H9 (cell line): ENCODE data around the gene FAM163B. TPM values are rescaled to one million over a fixed set of nuclear protein-coding genes. Genes with fewer than 3 reads are reported as not detected.

Experiments
- DNase-seq: peaks from one replicate; pipeline ENCODE4 v3.0.0-alpha.2; 2017
- H2AFZ ChIP-seq: one replicate; pipeline ENCODE4 v1.6.1; 2013; ENCODE audit warnings: mild to moderate bottlenecking, low read length, control low read depth, moderate library complexity
- H2AK5ac ChIP-seq: 2 replicates; pipeline ENCODE4 v1.6.1; 2013; ENCODE audit warnings: low read length, control low read depth, mixed read lengths; ENCODE audit not compliant: insufficient read length
- H2BK120ac ChIP-seq: one replicate; pipeline ENCODE4 v1.6.1; 2013; ENCODE audit warnings: low read depth, mild to moderate bottlenecking, low read length, control low read depth, inconsistent platforms; ENCODE audit not compliant: poor library complexity, severe bottlenecking
- H2BK12ac ChIP-seq: 2 replicates; pipeline ENCODE4 v1.6.1; 2013; ENCODE audit warnings: low read length, control low read depth, mixed read lengths, low read depth; ENCODE audit not compliant: insufficient read length
- H2BK15ac ChIP-seq: 2 replicates; pipeline ENCODE4 v1.6.1; 2013; ENCODE audit warnings: low read depth, low read length, control low read depth
- H2BK20ac ChIP-seq: one replicate; pipeline ENCODE4 v1.6.1; 2013; ENCODE audit warnings: low read depth, mild to moderate bottlenecking, low read length, control low read depth, inconsistent platforms; ENCODE audit not compliant: poor library complexity, severe bottlenecking
- H2BK5ac ChIP-seq: 2 replicates; pipeline ENCODE4 v1.6.1; 2013; ENCODE audit warnings: low read length, control low read depth, mixed read lengths; ENCODE audit not compliant: insufficient read length
- H3K14ac ChIP-seq: 2 replicates; pipeline ENCODE4 v1.6.1; 2013; ENCODE audit warnings: low read length, control low read depth; ENCODE audit not compliant: insufficient read depth
- H3K18ac ChIP-seq: 2 replicates; pipeline ENCODE4 v1.6.1; 2013; ENCODE audit warnings: low read depth, mild to moderate bottlenecking, mixed read lengths, low read length, control low read depth; ENCODE audit not compliant: insufficient read length
- H3K23ac ChIP-seq: 2 replicates; pipeline ENCODE4 v1.6.1; 2013; ENCODE audit warnings: low read length, control low read depth, mixed read lengths, low read depth; ENCODE audit not compliant: insufficient read length
- H3K23me2 ChIP-seq: 2 replicates; pipeline ENCODE4 v1.6.1; 2013; ENCODE audit warnings: low read depth, mild to moderate bottlenecking, mixed read lengths, low read length, control low read depth; ENCODE audit not compliant: insufficient read length, poor library complexity, severe bottlenecking
- H3K27ac ChIP-seq: 2 replicates; pipeline ENCODE4 v1.5.1; 2013; ENCODE audit warnings: low read length, control low read depth, mixed read lengths, low read depth; ENCODE audit not compliant: insufficient read length
- H3K27me3 ChIP-seq: 2 replicates; pipeline ENCODE4 v1.6.1; 2013; ENCODE audit warnings: low read length, control low read depth, inconsistent platforms; ENCODE audit not compliant: insufficient read depth
- H3K4ac ChIP-seq: 2 replicates; pipeline ENCODE4 v1.6.1; 2013; ENCODE audit warnings: low read depth, mild to moderate bottlenecking, control low read depth, inconsistent platforms, low read length, moderate library complexity
- H3K4me1 ChIP-seq: 2 replicates; pipeline ENCODE4 v1.6.1; 2013; ENCODE audit warnings: low read length, control low read depth, inconsistent platforms; ENCODE audit not compliant: insufficient read depth
- H3K4me2 ChIP-seq: 2 replicates; pipeline ENCODE4 v1.6.1; 2013; ENCODE audit warnings: low read length, control low read depth, mixed read lengths; ENCODE audit not compliant: insufficient read length, insufficient read depth
- H3K56ac ChIP-seq: 2 replicates; pipeline ENCODE4 v1.6.1; 2013; ENCODE audit warnings: low read depth, mild to moderate bottlenecking, mixed read lengths, low read length, control low read depth; ENCODE audit not compliant: insufficient read length
- H3K79me1 ChIP-seq: 2 replicates; pipeline ENCODE4 v1.6.1; 2013; ENCODE audit warnings: low read depth, mild to moderate bottlenecking, moderate library complexity, low read length, control low read depth, inconsistent platforms; ENCODE audit not compliant: insufficient read depth, poor library complexity, severe bottlenecking
- H3K79me2 ChIP-seq: 2 replicates; pipeline ENCODE4 v1.6.1; 2013; ENCODE audit warnings: low read length, control low read depth, inconsistent platforms; ENCODE audit not compliant: insufficient read depth
- H3K9ac ChIP-seq: 2 replicates; pipeline ENCODE4 v1.6.1; 2013; ENCODE audit warnings: low read length, control low read depth, mixed read lengths; ENCODE audit not compliant: insufficient read length; ENCODE audit errors: extremely low read depth
- H3K9me3 ChIP-seq: one replicate; pipeline ENCODE4 v1.6.1; 2013; ENCODE audit warnings: low read depth, low read length, inconsistent platforms; ENCODE audit not compliant: control insufficient read depth
- H3T11ph ChIP-seq: one replicate; pipeline ENCODE4 v1.6.1; 2013; ENCODE audit warnings: mild to moderate bottlenecking, low read length, control low read depth, inconsistent platforms
- H4K20me1 ChIP-seq: one replicate; pipeline ENCODE4 v1.6.1; 2013; ENCODE audit not compliant: control insufficient read depth, insufficient read length, insufficient read depth
- H4K5ac ChIP-seq: 2 replicates; pipeline ENCODE4 v1.6.1; 2013; ENCODE audit warnings: low read depth, mild to moderate bottlenecking, mixed read lengths, low read length, control low read depth; ENCODE audit not compliant: insufficient read length
- H4K8ac ChIP-seq: replicated peaks from 2 replicates; pipeline ENCODE4 v1.6.1; 2013; ENCODE audit warnings: low read length, control low read depth, mixed read lengths, low read depth; ENCODE audit not compliant: insufficient read length
- H4K91ac ChIP-seq: 2 replicates; pipeline ENCODE4 v1.6.1; 2013; ENCODE audit warnings: low read depth, mild to moderate bottlenecking, moderate library complexity, mixed read lengths, low read length, control low read depth; ENCODE audit not compliant: insufficient read length
- H3K27ac Mint-ChIP-seq, 3 experiments: 2 replicates in 2 of 3; 3 replicates in 1 of 3; pipeline ENCODE4 v1.8.0; 2020 to 2021; ENCODE audit warnings: mixed read lengths in 3 of 3, mild to moderate bottlenecking in 1 of 3, moderate library complexity in 1 of 3
- H3K27me3 Mint-ChIP-seq: 2 replicates; pipeline ENCODE4 v1.8.0; 2021; ENCODE audit warnings: low read depth, mild to moderate bottlenecking, moderate library complexity, mixed read lengths
- H3K36me3 Mint-ChIP-seq, 3 experiments: 2 replicates in 2 of 3; 3 replicates in 1 of 3; pipeline ENCODE4 v1.8.0; 2020 to 2021; ENCODE audit warnings: low read depth in 3 of 3, mixed read lengths in 3 of 3; ENCODE audit not compliant: insufficient read depth in 1 of 3
- H3K4me1 Mint-ChIP-seq, 2 experiments: 2 replicates each; pipeline ENCODE4 v1.8.0; 2020; ENCODE audit warnings: mixed read lengths in 2 of 2
- H3K4me3 Mint-ChIP-seq, 2 experiments: 2 replicates in 1 of 2; 3 replicates in 1 of 2; pipeline ENCODE4 v1.8.0; 2020 to 2021; ENCODE audit warnings: mild to moderate bottlenecking in 2 of 2, mixed read lengths in 2 of 2, moderate library complexity in 1 of 2
- H3K9me3 Mint-ChIP-seq, 2 experiments: 2 replicates in 1 of 2; 3 replicates in 1 of 2; pipeline ENCODE4 v1.8.0; 2020; ENCODE audit warnings: mild to moderate bottlenecking in 2 of 2, mixed read lengths in 2 of 2, moderate library complexity in 1 of 2
- WGBS: extraction: QIAGEN DNeasy Blood & Tissue Kit; methylation state at CpG from one replicate; pipeline ENCODE4 v1.1.7; 2013; ENCODE audit warnings: missing lambda C conversion rate, low lambda C conversion rate, mixed read lengths; ENCODE audit not compliant: insufficient read length; ENCODE audit errors: extremely low coverage; 5-methylcytosine and 5-hydroxymethylcytosine counted together
- total RNA-seq: library from RNA; stranded (reverse); gene quantifications from 2 replicates; pipeline ENCODE4 v1.2.1, GENCODE V29; 2021
- TF ChIP-seq, protein P1 (sequence below): fragments of 200-600 bp; sonication (generic); conservative IDR thresholded peaks from 3 replicates; pipeline ENCODE4 v1.8.0; 2021; ENCODE audit warnings: antibody characterized with exemption, mild to moderate bottlenecking

The FAM163B gene
- total RNA-seq, 1 experiment from 2014 or later = 0.39 TPM

DNA sequence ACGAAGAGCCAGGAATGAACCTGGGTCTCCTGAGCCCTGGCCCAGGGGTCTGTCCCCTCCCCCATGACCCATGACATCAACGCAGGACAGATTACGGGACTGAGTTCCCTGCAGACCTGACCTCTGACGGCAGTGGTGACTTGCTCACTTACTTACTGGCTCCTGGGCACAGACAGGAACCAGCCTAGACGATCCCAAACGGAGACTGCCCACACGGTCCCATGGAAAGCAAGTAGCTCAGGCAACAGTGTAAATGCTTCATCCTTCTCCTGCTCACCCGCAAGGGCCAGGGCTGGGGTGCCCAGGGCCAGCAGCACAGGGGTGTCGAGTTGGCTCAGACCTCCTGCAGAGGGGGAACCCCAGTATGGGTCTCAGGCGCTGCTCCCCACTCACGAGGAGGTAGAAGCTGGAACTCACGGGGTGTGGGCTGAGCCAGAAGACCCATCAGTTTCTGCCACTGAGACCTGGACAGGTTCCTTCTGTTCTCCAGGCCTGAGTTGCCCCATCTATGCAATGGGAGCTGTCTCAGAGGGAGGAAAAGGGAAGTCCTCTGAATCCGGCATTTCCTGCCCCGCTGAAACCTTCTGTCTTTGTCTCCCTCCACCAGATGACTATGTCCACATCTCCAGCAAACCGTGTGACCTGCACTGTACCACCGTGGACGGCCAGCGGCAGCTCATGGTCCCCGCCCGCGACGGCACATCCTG lies 69.0 kb downstream of the FAM163B start:
- TF ChIP-seq, protein P1, sequence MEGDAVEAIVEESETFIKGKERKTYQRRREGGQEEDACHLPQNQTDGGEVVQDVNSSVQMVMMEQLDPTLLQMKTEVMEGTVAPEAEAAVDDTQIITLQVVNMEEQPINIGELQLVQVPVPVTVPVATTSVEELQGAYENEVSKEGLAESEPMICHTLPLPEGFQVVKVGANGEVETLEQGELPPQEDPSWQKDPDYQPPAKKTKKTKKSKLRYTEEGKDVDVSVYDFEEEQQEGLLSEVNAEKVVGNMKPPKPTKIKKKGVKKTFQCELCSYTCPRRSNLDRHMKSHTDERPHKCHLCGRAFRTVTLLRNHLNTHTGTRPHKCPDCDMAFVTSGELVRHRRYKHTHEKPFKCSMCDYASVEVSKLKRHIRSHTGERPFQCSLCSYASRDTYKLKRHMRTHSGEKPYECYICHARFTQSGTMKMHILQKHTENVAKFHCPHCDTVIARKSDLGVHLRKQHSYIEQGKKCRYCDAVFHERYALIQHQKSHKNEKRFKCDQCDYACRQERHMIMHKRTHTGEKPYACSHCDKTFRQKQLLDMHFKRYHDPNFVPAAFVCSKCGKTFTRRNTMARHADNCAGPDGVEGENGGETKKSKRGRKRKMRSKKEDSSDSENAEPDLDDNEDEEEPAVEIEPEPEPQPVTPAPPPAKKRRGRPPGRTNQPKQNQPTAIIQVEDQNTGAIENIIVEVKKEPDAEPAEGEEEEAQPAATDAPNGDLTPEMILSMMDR = no peak
- no peaks in the 10 kb centered on the region; the same call in 1 of the 2 replicates for H3K27me3 ChIP-seq
- H3K4ac ChIP-seq = no peak overlapping the region
- no peak overlapping the region for H3K27ac Mint-ChIP-seq
- H3K27me3 Mint-ChIP-seq = peaks cover 9% of the 10 kb centered on the region
- H4K91ac ChIP-seq = no peak overlapping the region
- H2AFZ ChIP-seq = no peak overlapping the region
- no peaks in the 10 kb centered on the region for H3K23me2 ChIP-seq
- no peak overlapping the region for H3K56ac ChIP-seq
- no peak overlapping the region for H2BK20ac ChIP-seq
- no peak overlapping the region for H2BK12ac ChIP-seq
- no peak overlapping the region for H4K8ac ChIP-seq
- no peak for DNase-seq
- no peak overlapping the region for H3K18ac ChIP-seq
- H3K27ac ChIP-seq = no peak overlapping the region
- no peak overlapping the region for H4K5ac ChIP-seq
- no peaks in the 10 kb centered on the region for H3K36me3 Mint-ChIP-seq
- H4K20me1 ChIP-seq = no peaks in the 10 kb centered on the region
- no peak overlapping the region for H3K9ac ChIP-seq
- no peaks in the 10 kb centered on the region for H3K79me1 ChIP-seq
- H3K14ac ChIP-seq = peak overlapping the region; percentile 34; the same call in 1 of the 2 replicates
- H3K4me3 Mint-ChIP-seq = no peak overlapping the region
- H3T11ph ChIP-seq = no peak overlapping the region
- H3K4me2 ChIP-seq = no peak overlapping the region
- H2AK5ac ChIP-seq = no peak overlapping the region
- no CpG with 5 or more reads among the region's 22 CpGs for WGBS
- H2BK15ac ChIP-seq = no peak overlapping the region
- no peak overlapping the region for H3K23ac ChIP-seq
- H3K9me3 ChIP-seq = no peaks in the 10 kb centered on the region
- H3K9me3 Mint-ChIP-seq = no peaks in the 10 kb centered on the region
- no peak overlapping the region for H2BK120ac ChIP-seq
- peaks cover 12 to 28% of the 10 kb centered on the region in 2 experiments for H3K4me1 Mint-ChIP-seq
- no peaks in the 10 kb centered on the region for H3K79me2 ChIP-seq
- H3K4me1 ChIP-seq = peaks cover 7% of the 10 kb centered on the region; the same call in 1 of the 2 replicates
- no peak overlapping the region for H2BK5ac ChIP-seq
